ENCODE results near the gene MARK2. TPM values are rescaled to one million over a fixed set of nuclear protein-coding genes. Genes with fewer than 3 reads are reported as not detected.

MARK2 gene
- total RNA-seq, 3 donors from 2014 or later, result 12.6 to 34.0 (median 22.3) TPM

DNA sequence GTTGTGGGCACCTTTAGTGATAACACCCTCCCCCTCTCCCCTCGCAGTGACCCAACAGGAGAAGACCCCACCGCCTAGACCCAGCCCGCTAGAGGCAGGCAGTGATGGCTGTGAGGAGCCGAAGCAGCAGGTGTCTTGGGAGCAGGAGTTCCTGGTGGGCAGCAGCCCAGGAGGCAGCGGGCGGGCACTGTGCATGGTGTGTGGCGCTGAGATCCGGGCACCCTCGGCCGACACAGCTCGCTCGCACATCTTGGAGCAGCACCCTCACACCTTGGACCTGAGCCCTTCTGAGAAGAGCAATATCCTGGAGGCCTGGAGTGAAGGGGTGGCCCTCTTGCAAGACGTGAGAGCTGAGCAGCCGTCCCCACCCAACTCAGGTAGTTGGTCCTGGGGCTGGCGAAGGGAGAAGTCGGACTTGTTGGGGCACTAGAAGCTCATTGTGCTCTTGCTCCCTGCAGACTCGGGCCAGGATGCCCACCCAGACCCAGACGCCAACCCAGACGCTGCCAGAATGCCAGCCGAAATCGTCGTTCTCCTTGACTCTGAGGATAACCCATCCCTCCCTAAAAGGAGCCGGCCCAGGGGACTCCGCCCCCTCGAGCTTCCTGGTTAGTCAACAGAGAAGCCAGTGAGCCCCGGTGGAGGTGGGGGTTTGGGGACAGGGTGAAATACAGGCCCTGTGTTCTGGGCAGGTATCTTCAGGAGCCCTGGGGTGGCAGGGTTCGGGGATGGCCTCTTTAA, 21.0 kb upstream of the MARK2 start:
- Histone ChIP-seq H3K9me3 (no peaks in the 10 kb centered on the region), H3K27me3 (no peaks in the 10 kb centered on the region), H3K4me1 (peaks cover 0 to 6% of the 10 kb centered on the region in 2 donors), H3K27ac (no peak overlapping the region), H3K36me3 (no peaks in the 10 kb centered on the region), H3K4me3 (no peak overlapping the region)
- DNase-seq (ENCODE audit: low spot score in 2 of 2), result no peak
- TF ChIP-seq, protein P1, sequence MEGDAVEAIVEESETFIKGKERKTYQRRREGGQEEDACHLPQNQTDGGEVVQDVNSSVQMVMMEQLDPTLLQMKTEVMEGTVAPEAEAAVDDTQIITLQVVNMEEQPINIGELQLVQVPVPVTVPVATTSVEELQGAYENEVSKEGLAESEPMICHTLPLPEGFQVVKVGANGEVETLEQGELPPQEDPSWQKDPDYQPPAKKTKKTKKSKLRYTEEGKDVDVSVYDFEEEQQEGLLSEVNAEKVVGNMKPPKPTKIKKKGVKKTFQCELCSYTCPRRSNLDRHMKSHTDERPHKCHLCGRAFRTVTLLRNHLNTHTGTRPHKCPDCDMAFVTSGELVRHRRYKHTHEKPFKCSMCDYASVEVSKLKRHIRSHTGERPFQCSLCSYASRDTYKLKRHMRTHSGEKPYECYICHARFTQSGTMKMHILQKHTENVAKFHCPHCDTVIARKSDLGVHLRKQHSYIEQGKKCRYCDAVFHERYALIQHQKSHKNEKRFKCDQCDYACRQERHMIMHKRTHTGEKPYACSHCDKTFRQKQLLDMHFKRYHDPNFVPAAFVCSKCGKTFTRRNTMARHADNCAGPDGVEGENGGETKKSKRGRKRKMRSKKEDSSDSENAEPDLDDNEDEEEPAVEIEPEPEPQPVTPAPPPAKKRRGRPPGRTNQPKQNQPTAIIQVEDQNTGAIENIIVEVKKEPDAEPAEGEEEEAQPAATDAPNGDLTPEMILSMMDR (IDR thresholded peaks at IDR 0.05), result no peak
- TF ChIP-seq POLR2A (IDR thresholded peaks at IDR 0.05), result no peak
- no peak for TF ChIP-seq POLR2AphosphoS5 (IDR thresholded peaks at IDR 0.05)
- intact Hi-C loops (cut with DNase I; ENCODE audit: low total_unique reads), result no loop called here

DNA sequence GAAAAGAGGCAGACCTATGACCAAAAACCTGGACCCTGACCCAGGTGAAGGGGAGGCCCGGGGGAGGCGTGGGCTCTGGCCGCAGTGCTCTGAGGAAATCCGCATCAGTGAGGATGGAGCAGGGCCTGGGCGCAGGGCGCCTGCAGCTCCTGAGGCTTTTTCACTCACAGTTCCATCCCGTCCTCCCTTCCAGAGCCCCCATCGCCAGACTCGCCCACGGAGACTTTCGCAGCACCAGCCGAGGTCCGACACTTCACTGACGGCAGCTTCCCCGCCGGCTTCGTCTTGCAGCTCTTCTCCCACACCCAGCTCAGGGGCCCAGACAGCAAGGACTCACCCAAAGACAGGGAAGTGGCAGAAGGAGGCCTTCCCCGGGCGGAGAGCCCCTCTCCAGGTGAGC, 20.3 kb upstream of the MARK2 start:
- H3K4me3 ChIP-seq, result no peak overlapping the region
- intact Hi-C loops (cut with DNase I; ENCODE audit: low total_unique reads), result no loop called here
- TF ChIP-seq, protein P1 (IDR thresholded peaks at IDR 0.05), result no peak
- no peaks in the 10 kb centered on the region for H3K27me3 ChIP-seq
- H3K27ac ChIP-seq, result no peak overlapping the region
- H3K9me3 ChIP-seq, result no peaks in the 10 kb centered on the region
- peaks cover 0 to 6% of the 10 kb centered on the region in 2 donors for H3K4me1 ChIP-seq
- no peaks in the 10 kb centered on the region for H3K36me3 ChIP-seq
- no peak for DNase-seq (ENCODE audit: low spot score in 2 of 2)

DNA sequence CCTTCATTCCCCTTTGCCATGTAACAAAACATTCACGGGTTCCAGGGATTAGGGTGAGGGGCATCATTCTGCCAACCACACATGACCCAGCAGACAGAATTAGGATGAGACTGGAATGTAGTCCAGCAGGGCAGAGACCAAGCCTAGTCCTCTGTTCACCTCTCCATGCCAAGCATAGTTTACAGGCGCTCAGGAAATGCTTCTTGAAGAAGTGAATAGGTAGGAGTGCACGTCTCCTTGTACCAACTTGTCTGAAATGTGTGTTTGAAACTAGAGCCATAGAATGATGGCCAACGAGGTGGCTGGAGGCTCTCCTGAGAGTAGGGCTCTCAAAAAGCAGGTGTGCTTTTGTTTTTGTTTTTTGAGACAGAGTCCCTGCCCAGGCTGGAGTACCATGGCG, 17.5 kb upstream of the MARK2 start:
- no peaks in the 10 kb centered on the region for H3K4me1 ChIP-seq
- H3K36me3 ChIP-seq, result no peaks in the 10 kb centered on the region
- TF ChIP-seq POLR2AphosphoS5 (IDR thresholded peaks at IDR 0.05) (no peak), POLR2A (IDR thresholded peaks at IDR 0.05) (no peak)
- TF ChIP-seq, protein P1 (IDR thresholded peaks at IDR 0.05), result no peak
- no peak for DNase-seq (ENCODE audit: low spot score in 2 of 2)
- no peak overlapping the region for H3K27ac ChIP-seq
- no peaks in the 10 kb centered on the region for H3K27me3 ChIP-seq
- no peak overlapping the region for H3K4me3 ChIP-seq
- intact Hi-C loops (cut with DNase I; ENCODE audit: low total_unique reads), result no loop called here
- no peaks in the 10 kb centered on the region for H3K9me3 ChIP-seq

DNA sequence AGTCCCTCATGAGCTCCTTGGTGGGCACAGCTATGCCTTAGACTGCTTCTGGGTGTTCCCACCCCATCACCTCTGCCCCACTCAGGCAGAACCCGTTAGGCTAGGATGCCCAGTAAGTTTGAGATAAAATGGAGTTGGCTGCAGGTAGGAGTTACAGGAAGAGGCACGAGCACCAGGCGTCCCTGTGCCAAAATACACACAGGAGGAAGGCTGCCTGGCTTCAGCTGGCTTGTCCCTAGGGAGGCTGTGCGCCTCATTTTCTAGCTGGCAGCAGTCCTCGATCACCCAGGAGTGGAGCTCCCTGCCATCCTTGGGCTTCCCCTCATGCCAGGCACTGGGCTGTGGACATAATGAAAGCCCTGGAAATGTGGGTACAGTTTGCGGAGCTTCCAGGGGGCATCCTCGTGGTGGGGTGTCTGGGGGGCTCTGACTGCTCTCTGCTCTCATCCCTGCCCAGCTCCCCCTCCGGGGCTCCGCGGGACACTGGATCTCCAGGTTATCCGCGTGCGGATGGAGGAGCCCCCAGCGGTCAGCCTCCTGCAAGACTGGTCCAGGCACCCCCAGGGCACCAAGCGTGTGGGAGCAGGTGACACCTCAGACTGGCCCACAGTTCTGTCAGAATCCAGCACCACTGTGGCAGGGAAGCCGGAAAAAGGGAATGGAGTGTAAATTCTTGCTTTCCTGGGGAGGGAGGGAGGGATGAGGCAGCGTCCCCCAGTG, 12.3 kb upstream of the MARK2 start:
- Histone ChIP-seq H3K4me3 (no peak overlapping the region), H3K4me1 (no peaks in the 10 kb centered on the region), H3K27me3 (no peaks in the 10 kb centered on the region), H3K36me3 (no peaks in the 10 kb centered on the region), H3K27ac (no peak overlapping the region), H3K9me3 (no peaks in the 10 kb centered on the region)
- DNase-seq (ENCODE audit: low spot score in 2 of 2), result no peak
- intact Hi-C loops (cut with DNase I; ENCODE audit: low total_unique reads), result no loop called here
- TF ChIP-seq, protein P1 (IDR thresholded peaks at IDR 0.05), result no peak
- TF ChIP-seq POLR2AphosphoS5 (IDR thresholded peaks at IDR 0.05) (no peak), POLR2A (IDR thresholded peaks at IDR 0.05) (no peak)

DNA sequence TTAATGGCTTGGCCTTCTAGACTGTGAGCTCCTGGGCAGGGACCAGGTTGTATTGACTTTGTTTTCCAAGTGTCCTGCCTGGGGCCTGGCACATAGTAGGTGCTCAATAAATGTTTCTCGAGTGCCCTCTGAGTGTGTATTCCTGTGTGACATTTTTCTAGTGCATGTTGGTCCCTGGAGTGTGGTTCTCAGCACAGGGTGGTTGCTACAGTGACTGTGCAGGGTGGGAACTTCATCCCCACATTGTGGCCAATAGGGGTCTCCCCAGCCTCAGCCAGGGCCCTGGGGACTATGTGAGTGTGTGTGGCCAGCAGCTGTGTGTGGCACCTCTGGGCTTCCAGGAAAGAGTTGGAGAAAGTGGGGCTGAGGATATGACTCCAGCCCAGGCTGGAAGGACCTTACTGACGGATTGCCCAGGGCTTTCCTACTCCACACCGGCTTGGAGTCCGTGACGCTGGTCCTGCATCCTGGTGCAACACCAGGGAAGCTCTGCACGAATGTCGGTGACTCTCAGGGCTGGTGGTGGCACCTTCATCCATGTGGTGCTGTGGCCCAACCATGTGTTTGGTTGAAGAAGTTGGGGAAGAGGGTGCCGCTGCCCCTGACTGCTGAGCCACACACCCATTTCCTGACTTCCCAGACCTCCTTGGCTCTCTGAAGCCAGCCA, 9.0 kb upstream of the MARK2 start:
- TF ChIP-seq, protein P1 (IDR thresholded peaks at IDR 0.05), result no peak
- TF ChIP-seq POLR2A (IDR thresholded peaks at IDR 0.05) (no peak), POLR2AphosphoS5 (IDR thresholded peaks at IDR 0.05) (no peak)
- Histone ChIP-seq H3K27ac (no peak overlapping the region), H3K4me1 (no peaks in the 10 kb centered on the region), H3K4me3 (no peak overlapping the region), H3K9me3 (no peaks in the 10 kb centered on the region), H3K27me3 (no peaks in the 10 kb centered on the region), H3K36me3 (no peaks in the 10 kb centered on the region)
- DNase-seq (ENCODE audit: low spot score in 2 of 2), result no peak
- intact Hi-C loops (cut with DNase I; ENCODE audit: low total_unique reads), result no loop called here
